LNCaP clone FGC (cell line): ENCODE data around the gene RBM23.
"Not testable (repeated sequence)": the region's sequence is repeated elsewhere in the genome, so short reads cannot be mapped to it uniquely, and the experiment has no call there.

Source experiments
- DNase-seq: peaks from one replicate; pipeline ENCODE4 v3.0.0-alpha.2; 2011; ENCODE audit warnings: low read depth
- H3K4me3 ChIP-seq: 2 replicates; pipeline ENCODE4 v1.5.1; 2011; ENCODE audit warnings: mild to moderate bottlenecking, low read depth, low read length, control low read depth
- CTCF ChIP-seq: IDR thresholded peaks from 2 replicates; pipeline ENCODE4 v1.5.1; 2012; ENCODE audit warnings: mild to moderate bottlenecking; ENCODE audit not compliant: control insufficient read depth, insufficient read depth; ENCODE audit errors: extremely low read depth

Gene RBM23

DNA sequence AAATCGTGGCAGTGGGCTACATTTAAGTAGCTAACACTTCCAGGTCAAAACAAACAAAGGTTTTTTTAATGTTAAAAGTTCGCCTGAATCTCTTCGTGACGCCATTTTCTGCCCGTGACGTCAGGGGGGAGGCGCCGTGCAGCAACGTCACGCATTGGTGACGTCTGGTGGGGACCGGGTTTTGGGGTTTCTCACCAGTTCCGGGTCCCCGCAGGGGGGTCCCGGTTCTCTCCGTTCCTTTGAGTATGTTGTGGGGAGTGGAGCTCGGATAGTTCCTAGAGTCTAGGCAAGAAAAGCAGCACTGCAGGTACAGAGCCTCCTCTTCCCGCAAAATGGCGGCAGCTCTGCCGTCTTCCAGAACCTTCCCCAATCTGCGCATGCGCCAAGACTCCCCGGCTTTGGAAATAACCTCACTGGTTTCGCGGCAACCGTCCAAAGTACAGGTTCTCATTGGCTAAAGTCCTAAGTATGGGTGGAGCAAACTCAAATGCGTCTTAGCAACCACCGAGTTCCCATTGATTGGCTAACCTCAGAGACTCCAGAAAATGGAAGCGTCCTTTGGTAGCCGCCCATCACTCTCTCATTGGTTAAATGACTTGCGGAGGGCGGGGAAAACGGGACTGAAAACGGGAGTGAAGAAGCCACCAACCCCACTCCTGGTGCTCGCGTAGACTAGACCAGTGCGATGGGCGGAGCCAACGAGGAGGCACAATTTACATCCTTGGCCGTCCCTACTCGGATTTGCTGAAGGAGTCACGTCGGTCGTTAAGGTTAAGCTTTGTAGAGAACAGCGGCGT lies at the start of gene RBM23:
TSS of gene RBM23 (minus strand) at position 346 of the 797 bp plus-strand sequence.
- DNase-seq, result peak; percentile 100
- no peak for TF ChIP-seq CTCF
- peak within 1 kb of the TSS; percentile 98 for H3K4me3 ChIP-seq

- DNase-seq, result no peak
- no peak overlapping the region for H3K4me3 ChIP-seq
- TF ChIP-seq CTCF, result no peak
Measured at GRCh38 chr14:22966783-22967269, 47.9 kb upstream of the RBM23 start.

GRCh38 chr14:22965916-22966782 lies 47.2 kb upstream of the RBM23 start:
- not testable (repeated sequence) for H3K4me3 ChIP-seq, DNase-seq

GRCh38 chr14:22962061-22962676 lies 43.2 kb upstream of the RBM23 start:
- no peak for TF ChIP-seq CTCF
- DNase-seq, result no peak
- H3K4me3 ChIP-seq, result no peak overlapping the region

DNA sequence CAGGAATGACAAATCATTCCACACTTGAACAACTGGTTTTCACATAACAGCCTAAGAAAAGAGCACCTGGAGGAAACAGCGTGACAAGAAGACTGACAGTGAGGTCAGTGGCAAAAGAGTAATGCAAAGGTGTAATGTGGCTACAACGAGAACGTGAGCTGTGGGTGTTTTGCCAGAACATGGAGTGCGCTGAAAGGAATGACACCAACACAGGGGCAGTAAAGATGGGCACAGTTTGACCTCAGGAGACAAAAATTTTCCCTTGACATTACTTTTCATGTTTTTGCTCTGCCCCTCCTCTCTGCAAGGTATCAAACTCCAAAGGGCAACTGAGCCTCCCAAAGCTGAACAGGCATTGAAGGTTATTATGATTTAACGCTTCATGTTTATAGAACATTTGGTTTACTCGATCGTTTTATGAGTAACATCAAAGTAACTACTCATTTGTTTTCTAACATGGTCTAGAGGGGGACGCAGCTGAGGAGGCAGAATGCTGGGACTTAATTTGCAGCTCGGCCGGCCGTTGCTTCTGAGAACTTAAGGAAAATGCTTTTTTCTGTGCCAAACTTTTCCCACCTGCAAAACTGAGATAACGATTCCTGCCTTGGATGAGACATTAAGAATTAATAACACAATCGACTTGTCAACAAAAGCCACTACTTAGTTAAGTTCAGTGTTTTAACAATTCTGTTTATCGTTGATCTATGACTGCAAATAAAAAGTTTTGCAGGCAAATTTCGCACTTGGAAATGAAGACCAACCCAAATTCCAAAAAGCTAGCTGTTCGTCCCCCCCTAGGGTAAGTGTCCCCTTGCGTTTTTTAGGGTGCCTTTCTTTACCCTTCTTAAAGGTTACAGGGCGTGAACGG lies 37.0 kb upstream of the RBM23 start:
- TF ChIP-seq CTCF, result no peak
- no peak for DNase-seq
- peak overlapping the region; percentile 59 for H3K4me3 ChIP-seq

DNA sequence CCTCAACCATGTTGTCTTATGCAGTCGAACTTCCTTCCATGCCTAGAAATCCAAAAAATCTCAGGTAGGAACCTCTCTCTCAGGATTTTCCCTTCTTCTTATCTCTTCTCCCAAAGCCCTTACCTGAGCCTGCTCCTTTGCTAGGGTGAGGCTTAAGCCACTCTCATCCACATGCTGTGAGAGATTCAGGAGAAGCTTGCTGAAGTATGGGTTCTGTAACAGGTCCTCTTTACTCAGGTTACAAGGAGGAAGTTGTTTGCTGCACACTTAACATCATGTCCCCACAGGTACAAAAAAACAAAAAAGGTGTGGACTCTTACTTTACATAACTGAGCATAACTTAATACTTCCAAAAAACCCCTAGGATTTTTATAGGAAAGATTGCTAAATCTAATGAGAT lies 33.5 kb upstream of the RBM23 start:
- H3K4me3 ChIP-seq, result no peak overlapping the region
- DNase-seq, result no peak
- TF ChIP-seq CTCF, result no peak

DNA sequence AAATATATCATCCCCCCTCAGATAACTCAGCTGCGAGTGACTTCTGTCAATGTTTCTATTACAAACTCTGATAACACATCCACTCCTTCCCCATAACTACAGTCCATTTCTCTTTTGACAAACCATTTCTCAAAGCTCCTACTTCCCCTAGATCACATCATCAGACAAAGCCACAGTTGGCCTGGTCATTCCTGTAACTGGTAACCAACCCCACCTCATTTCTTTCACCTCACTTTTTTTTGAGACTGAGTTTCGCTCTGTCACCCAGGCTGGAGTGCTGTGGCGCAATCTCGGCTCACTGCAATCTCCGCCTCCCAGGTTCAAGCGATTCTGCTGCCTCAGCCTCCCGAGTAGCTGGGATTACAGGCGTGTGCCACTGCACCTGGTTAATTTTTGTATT lies 32.8 kb upstream of the RBM23 start:
- not testable (repeated sequence) for H3K4me3 ChIP-seq, DNase-seq
